OCI-LY7 (cell line): ENCODE data around the gene ACR.

Experiments used
- EZH2phosphoT487 ChIP-seq: fragments of 200-600 bp; sonication (generic); IDR thresholded peaks from 2 replicates; pipeline ENCODE4 v1.6.1; 2018; ENCODE audit warnings: low read depth, borderline replicate concordance, mild to moderate bottlenecking, mixed run types, antibody characterized with exemption, low read length, moderate library complexity, mixed read lengths
- TF ChIP-seq, protein P1 (sequence below): fragments of 200-600 bp; sonication (generic); conservative IDR thresholded peaks from 2 replicates; pipeline ENCODE4 v1.5.1; 2014; ENCODE audit warnings: mild to moderate bottlenecking, antibody characterized with exemption, low read length, moderate library complexity, mixed read lengths

DNA sequence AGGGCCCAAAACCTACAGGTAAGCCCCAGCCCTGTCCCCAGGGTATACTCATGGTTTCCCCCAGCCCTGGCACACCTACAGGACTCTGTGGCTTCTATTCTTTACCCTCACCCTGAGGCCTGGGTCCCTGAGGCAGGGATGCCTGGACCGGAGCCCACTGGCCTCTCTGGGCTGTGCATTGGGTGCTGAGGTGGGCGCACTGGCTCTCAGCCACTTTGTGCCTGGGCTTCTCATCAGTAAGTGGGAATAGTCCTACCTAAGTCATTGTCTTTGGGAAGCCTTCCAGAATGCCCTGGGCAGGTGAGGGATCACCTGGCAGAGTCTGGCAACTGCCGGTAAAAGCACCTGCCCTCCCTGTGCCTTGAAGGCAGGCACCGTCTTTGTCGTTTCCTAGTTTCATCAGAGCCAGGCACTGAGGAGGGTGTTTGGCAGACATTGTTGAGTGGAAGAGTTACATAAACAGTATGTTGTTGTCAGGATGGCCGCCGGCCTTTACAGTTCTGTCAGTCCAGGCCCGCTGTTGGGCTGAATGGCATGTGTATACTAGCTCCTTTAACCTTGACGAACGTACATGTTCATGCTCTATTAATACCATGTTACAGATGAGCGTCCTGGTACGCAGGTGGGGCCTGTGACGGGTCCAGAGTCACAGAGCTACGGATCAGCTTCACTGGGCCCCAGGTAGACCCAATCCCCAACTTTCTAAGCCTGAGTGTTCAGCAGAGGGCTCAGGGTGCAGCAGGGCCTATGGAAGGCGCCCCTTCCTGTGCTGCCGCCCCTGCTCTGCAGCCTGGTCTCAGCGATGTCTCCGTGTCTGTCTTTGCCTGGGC lies 42.4 kb upstream of the ACR start:
- TF ChIP-seq, protein P1, sequence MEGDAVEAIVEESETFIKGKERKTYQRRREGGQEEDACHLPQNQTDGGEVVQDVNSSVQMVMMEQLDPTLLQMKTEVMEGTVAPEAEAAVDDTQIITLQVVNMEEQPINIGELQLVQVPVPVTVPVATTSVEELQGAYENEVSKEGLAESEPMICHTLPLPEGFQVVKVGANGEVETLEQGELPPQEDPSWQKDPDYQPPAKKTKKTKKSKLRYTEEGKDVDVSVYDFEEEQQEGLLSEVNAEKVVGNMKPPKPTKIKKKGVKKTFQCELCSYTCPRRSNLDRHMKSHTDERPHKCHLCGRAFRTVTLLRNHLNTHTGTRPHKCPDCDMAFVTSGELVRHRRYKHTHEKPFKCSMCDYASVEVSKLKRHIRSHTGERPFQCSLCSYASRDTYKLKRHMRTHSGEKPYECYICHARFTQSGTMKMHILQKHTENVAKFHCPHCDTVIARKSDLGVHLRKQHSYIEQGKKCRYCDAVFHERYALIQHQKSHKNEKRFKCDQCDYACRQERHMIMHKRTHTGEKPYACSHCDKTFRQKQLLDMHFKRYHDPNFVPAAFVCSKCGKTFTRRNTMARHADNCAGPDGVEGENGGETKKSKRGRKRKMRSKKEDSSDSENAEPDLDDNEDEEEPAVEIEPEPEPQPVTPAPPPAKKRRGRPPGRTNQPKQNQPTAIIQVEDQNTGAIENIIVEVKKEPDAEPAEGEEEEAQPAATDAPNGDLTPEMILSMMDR, result no peak
- no peak for TF ChIP-seq EZH2phosphoT487
